Measurements from ENCODE around the gene AGAP2. TPM values are rescaled to one million over a fixed set of nuclear protein-coding genes. Genes with fewer than 3 reads are reported as not detected.
"Not testable (repeated sequence)": the region's sequence is repeated elsewhere in the genome, so short reads cannot be mapped to it uniquely, and the experiment has no call there.

AGAP2 gene
- total RNA-seq, 1 donor from 2014 or later: not detected

GRCh38 chr12:57725851-57726150 lies 12.7 kb downstream of the AGAP2 start:
- no peaks in the 10 kb centered on the region for H3K36me3 ChIP-seq (ENCODE audit: control insufficient read depth, insufficient read depth, low read length)
- TF ChIP-seq, protein P1, sequence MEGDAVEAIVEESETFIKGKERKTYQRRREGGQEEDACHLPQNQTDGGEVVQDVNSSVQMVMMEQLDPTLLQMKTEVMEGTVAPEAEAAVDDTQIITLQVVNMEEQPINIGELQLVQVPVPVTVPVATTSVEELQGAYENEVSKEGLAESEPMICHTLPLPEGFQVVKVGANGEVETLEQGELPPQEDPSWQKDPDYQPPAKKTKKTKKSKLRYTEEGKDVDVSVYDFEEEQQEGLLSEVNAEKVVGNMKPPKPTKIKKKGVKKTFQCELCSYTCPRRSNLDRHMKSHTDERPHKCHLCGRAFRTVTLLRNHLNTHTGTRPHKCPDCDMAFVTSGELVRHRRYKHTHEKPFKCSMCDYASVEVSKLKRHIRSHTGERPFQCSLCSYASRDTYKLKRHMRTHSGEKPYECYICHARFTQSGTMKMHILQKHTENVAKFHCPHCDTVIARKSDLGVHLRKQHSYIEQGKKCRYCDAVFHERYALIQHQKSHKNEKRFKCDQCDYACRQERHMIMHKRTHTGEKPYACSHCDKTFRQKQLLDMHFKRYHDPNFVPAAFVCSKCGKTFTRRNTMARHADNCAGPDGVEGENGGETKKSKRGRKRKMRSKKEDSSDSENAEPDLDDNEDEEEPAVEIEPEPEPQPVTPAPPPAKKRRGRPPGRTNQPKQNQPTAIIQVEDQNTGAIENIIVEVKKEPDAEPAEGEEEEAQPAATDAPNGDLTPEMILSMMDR (IDR thresholded peaks at IDR 0.05; ENCODE audit: insufficient read depth, low read length, poor library complexity, severe bottlenecking): no peak
- H3K4me3 ChIP-seq (ENCODE audit: low read depth, low read length): no peak overlapping the region
- H3K27me3 ChIP-seq (ENCODE audit: control insufficient read depth, insufficient read depth, low read length): peaks cover 48% of the 10 kb centered on the region
- DNase-seq (ENCODE audit: low read depth): no peak

- H3K36me3 ChIP-seq (ENCODE audit: control insufficient read depth, insufficient read depth, low read length): no peaks in the 10 kb centered on the region
- H3K4me3 ChIP-seq (ENCODE audit: low read depth, low read length): no peak overlapping the region
- DNase-seq (ENCODE audit: low read depth): no peak
- TF ChIP-seq, protein P1 (IDR thresholded peaks at IDR 0.05; ENCODE audit: insufficient read depth, low read length, poor library complexity, severe bottlenecking): no peak
- H3K27me3 ChIP-seq (ENCODE audit: control insufficient read depth, insufficient read depth, low read length): peaks cover 42% of the 10 kb centered on the region
These were observed 13.4 kb downstream of the AGAP2 start for GRCh38 chr12:57724936-57725740.

- no peak overlapping the region for H3K4me3 ChIP-seq (ENCODE audit: low read depth, low read length)
- DNase-seq (ENCODE audit: low read depth): no peak
- no peaks in the 10 kb centered on the region for H3K36me3 ChIP-seq (ENCODE audit: control insufficient read depth, insufficient read depth, low read length)
- TF ChIP-seq, protein P1 (IDR thresholded peaks at IDR 0.05; ENCODE audit: insufficient read depth, low read length, poor library complexity, severe bottlenecking): no peak
- peaks cover 40% of the 10 kb centered on the region for H3K27me3 ChIP-seq (ENCODE audit: control insufficient read depth, insufficient read depth, low read length)
These were observed 14.3 kb downstream of the AGAP2 start for GRCh38 chr12:57724003-57724935.

- TF ChIP-seq, protein P1 (IDR thresholded peaks at IDR 0.05; ENCODE audit: insufficient read depth, low read length, poor library complexity, severe bottlenecking): no peak
- peaks cover 38% of the 10 kb centered on the region for H3K27me3 ChIP-seq (ENCODE audit: control insufficient read depth, insufficient read depth, low read length)
- DNase-seq (ENCODE audit: low read depth): no peak
- H3K36me3 ChIP-seq (ENCODE audit: control insufficient read depth, insufficient read depth, low read length): peaks cover 2% of the 10 kb centered on the region
- H3K4me3 ChIP-seq (ENCODE audit: low read depth, low read length): no peak overlapping the region
These were observed 14.9 kb downstream of the AGAP2 start for GRCh38 chr12:57723630-57723962.

DNA sequence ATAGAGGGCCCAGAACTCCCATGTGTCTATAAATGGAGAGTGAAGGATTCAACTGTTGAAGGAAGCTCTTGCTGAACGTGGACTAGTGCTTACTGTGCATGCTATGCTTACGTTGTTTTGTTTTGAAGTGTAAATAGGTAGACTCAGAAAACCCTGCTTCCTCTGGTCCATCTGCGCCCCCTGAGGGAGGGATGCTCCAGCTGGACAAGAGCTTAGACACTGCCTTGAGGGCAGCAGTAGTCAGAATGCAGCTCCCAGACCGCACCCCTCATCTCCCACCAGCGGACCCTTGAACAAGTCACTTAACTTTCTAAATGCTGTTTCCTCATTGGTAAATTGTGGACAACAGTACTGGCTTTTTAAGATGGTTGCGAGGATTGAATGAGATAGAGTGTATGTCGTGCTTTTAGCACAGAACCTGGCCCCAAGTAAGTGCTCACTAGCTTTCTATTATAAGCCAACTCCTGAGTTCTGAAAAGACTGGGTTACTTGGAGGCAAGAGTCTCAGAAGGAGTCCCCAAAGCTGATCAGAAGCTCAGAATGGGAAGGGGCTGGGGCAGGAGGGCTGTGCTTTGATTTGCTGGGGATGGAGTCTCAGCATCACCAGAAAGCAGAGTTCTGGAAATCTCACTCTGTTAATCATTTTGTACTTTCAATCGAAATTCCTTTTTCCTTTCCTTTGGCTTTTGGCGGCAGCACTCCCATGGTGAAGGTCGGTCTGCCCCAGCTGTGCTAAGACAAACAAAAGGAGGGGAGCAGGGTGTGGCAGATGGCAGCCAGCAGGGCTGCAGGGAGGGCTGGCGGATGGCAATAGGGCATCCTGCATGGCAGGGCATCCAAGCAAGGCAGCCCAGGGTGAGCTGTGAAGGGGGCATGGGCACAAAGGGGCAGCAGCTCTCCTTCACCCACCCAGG lies 15.6 kb downstream of the AGAP2 start:
- no peak for DNase-seq (ENCODE audit: low read depth)
- TF ChIP-seq, protein P1 (IDR thresholded peaks at IDR 0.05; ENCODE audit: insufficient read depth, low read length, poor library complexity, severe bottlenecking): no peak
- H3K27me3 ChIP-seq (ENCODE audit: control insufficient read depth, insufficient read depth, low read length): peaks cover 32% of the 10 kb centered on the region
- peaks cover 2% of the 10 kb centered on the region for H3K36me3 ChIP-seq (ENCODE audit: control insufficient read depth, insufficient read depth, low read length)
- H3K4me3 ChIP-seq (ENCODE audit: low read depth, low read length): no peak overlapping the region

DNA sequence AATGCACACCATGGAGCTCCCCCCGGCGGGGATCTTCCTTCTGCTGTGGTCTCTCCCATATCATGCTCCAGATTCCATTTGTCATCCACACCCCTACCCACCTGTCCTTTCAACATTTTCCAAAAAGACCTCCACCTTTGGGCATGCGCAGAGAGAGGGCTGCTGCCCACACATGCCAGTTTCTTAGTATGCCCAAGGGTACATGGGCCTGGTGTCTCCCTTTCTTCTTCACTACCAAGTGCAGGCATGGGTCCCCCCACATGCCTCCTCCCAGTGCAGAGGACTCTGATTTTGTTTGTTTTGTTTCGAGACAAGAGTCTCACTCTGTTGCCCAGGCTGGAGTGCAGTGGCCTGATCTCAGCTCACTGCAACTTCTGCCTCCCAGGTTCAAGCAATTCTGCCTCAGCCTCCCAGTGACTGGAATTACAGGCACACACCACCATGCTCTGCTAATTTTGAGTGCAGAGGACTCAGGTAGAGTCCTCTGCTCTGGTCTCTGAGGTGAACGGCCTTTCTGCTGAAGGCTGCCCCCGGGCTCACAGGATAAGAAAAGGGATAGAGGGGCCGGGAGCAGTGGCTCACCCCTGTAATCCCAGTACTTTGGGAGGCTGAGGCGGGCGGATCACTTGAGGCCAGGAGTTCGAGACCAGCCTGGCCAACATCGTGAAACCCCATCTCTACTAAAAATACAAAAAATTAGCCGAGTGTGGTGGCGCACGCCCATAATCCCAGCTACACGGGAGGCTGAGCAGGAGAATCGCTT lies 16.5 kb downstream of the AGAP2 start:
- DNase-seq (ENCODE audit: low read depth); H3K36me3 ChIP-seq (ENCODE audit: control insufficient read depth, insufficient read depth, low read length); H3K4me3 ChIP-seq (ENCODE audit: low read depth, low read length): not testable (repeated sequence)
- peaks cover 23% of the 10 kb centered on the region for H3K27me3 ChIP-seq (ENCODE audit: control insufficient read depth, insufficient read depth, low read length)

Data from kidney epithelial cell (primary cell).